Gastroesophageal sphincter (tissue), 3 donors: Measurements from ENCODE around the gene IER3IP1.

ENCODE experiments used
- CTCF ChIP-seq, 4 experiments: fragments of 200-600 bp in 2 of 4; fragments of 450-650 bp in 2 of 4; sonication (generic) in 1 of 4; IDR thresholded peaks; one replicate each; pipeline ENCODE4 v1.5.1; 2017 to 2019; ENCODE audit warnings: antibody characterized with exemption in 4 of 4, mild to moderate bottlenecking in 2 of 4, moderate library complexity in 2 of 4
- EP300 ChIP-seq: sonication (generic); formaldehyde crosslinking; IDR thresholded peaks from one replicate; pipeline ENCODE4 v1.6.1; 2017; ENCODE audit warnings: antibody characterized with exemption, mild to moderate bottlenecking
- POLR2A ChIP-seq, 2 donors: fragments of 450-650 bp; IDR thresholded peaks; one replicate each; pipeline ENCODE4 v1.6.1; 2017; ENCODE audit warnings: antibody characterized with exemption in 2 of 2, mild to moderate bottlenecking in 2 of 2, moderate library complexity in 1 of 2
- POLR2AphosphoS5 ChIP-seq: sonication (generic); formaldehyde crosslinking; IDR thresholded peaks from one replicate; pipeline ENCODE4 v1.6.1; 2017; ENCODE audit warnings: antibody characterized with exemption

- TF ChIP-seq CTCF (IDR thresholded peaks at IDR 0.05) (no peak), POLR2A (IDR thresholded peaks at IDR 0.05) (no peak), POLR2AphosphoS5 (no peak), EP300 (no peak)
Observed at GRCh38 chr18:47175283-47175897, 774 bp downstream of the IER3IP1 start.
